T-cell (primary cell): ENCODE data around the gene LONRF3. TPM values are rescaled to one million over a fixed set of nuclear protein-coding genes. Genes with fewer than 3 reads are reported as not detected.
"Not testable (repeated sequence)": the region's sequence is repeated elsewhere in the genome, so short reads cannot be mapped to it uniquely, and the experiment has no call there.

ENCODE experiments used
- ATAC-seq, 4 experiments: fragments of 200-7000 bp in 3 of 4; fragments of 150-1000 bp in 1 of 4; cut with Tn5 transposase; replicated peaks in 1 of 4; 1 replicate in 3 of 4; 2 replicates in 1 of 4; pipeline ENCODE4 v1.10.0; 2021; ENCODE audit warnings: moderate library complexity in 3 of 4, mild to moderate bottlenecking in 2 of 4, moderate number of reproducible peaks in 1 of 4
- CTCF ChIA-PET, 2 donors: fragments of 300-600 bp; sonication (Branson Sonifier 250); formaldehyde crosslinking; loops; one replicate each; lab custom pipeline; 2022; ENCODE audit warnings: antibody characterized with exemption in 2 of 2; lab: Charles Lee
- POLR2A ChIA-PET, 2 donors: fragments of 300-600 bp; sonication (Branson Sonifier 250); formaldehyde crosslinking; loops; one replicate each; lab custom pipeline; 2022; ENCODE audit warnings: antibody characterized with exemption in 2 of 2; lab: Charles Lee
- DNase-seq, 35 experiments: peaks; one replicate each; pipeline versions ENCODE4 v3.0.0 to v3.0.0-alpha.2; 2013 to 2023
- H3K27ac ChIP-seq: one replicate; pipeline ENCODE4 v1.5.1; 2013; ENCODE audit warnings: low read length
- H3K27me3 ChIP-seq, 2 experiments: replicated peaks in 1 of 2; 1 replicate in 1 of 2; 2 replicates in 1 of 2; pipeline versions ENCODE4 v1.6.1 to v1.7.0; 2013; ENCODE audit warnings: low read length in 1 of 2, mixed read lengths in 1 of 2; ENCODE audit not compliant: control insufficient read depth in 2 of 2, insufficient read depth in 2 of 2; ENCODE audit errors: extremely low read depth in 1 of 2
- H3K36me3 ChIP-seq, 2 donors: 1 replicate in 1 of 2; 2 replicates in 1 of 2; pipeline versions ENCODE4 v1.6.1 to v1.7.0; 2013; ENCODE audit warnings: low read length in 1 of 2; ENCODE audit not compliant: control insufficient read depth in 2 of 2, insufficient read depth in 1 of 2; ENCODE audit errors: extremely low read depth in 1 of 2
- H3K4me1 ChIP-seq, 2 experiments: 1 replicate in 1 of 2; 2 replicates in 1 of 2; pipeline versions ENCODE4 v1.6.1 to v1.7.0; 2013; ENCODE audit warnings: low read length in 2 of 2, mixed read lengths in 1 of 2; ENCODE audit not compliant: insufficient read depth in 2 of 2, control insufficient read depth in 1 of 2; ENCODE audit errors: extremely low read depth in 1 of 2
- H3K4me3 ChIP-seq, 2 donors: 1 replicate in 1 of 2; 2 replicates in 1 of 2; pipeline versions ENCODE4 v1.5.1 to v1.7.0; 2013; ENCODE audit warnings: mild to moderate bottlenecking in 2 of 2, low read length in 1 of 2, moderate library complexity in 1 of 2; ENCODE audit not compliant: control insufficient read depth in 1 of 2; ENCODE audit errors: extremely low read depth in 1 of 2
- H3K9me3 ChIP-seq: 2 replicates; pipeline ENCODE4 v1.7.0; 2013
- H3K27ac Mint-ChIP-seq, 2 donors: one replicate each; pipeline ENCODE4 v1.8.0; 2020 to 2021; ENCODE audit warnings: mild to moderate bottlenecking in 2 of 2, mixed read lengths in 2 of 2
- H3K27me3 Mint-ChIP-seq, 2 donors: one replicate each; pipeline ENCODE4 v1.8.0; 2021 to 2022; ENCODE audit warnings: mixed read lengths in 2 of 2
- H3K36me3 Mint-ChIP-seq: one replicate; pipeline ENCODE4 v1.8.0; 2021; ENCODE audit warnings: mixed read lengths
- H3K4me1 Mint-ChIP-seq, 3 donors: one replicate each; pipeline ENCODE4 v1.8.0; 2020 to 2022; ENCODE audit warnings: mixed read lengths in 3 of 3, mild to moderate bottlenecking in 1 of 3
- H3K4me3 Mint-ChIP-seq, 3 donors: one replicate each; pipeline ENCODE4 v1.8.0; 2020 to 2022; ENCODE audit warnings: mild to moderate bottlenecking in 3 of 3, mixed read lengths in 3 of 3, moderate library complexity in 3 of 3
- H3K9me3 Mint-ChIP-seq, 3 donors: one replicate each; pipeline ENCODE4 v1.8.0; 2020 to 2022; ENCODE audit warnings: mixed read lengths in 3 of 3
- WGBS: methylation state at CpG from one replicate; pipeline ENCODE4 v1.1.5; 2013; ENCODE audit warnings: missing lambda C conversion rate; ENCODE audit not compliant: insufficient coverage; 5-methylcytosine and 5-hydroxymethylcytosine counted together
- total RNA-seq, 35 experiments: library from RNA in 6 of 35; stranded (reverse) in 6 of 35; fragments of 120-200 nt in 1 of 35; gene quantifications; one replicate each; pipeline versions ENCODE4 v1.2.1 to v1.2.4 and lab custom pipeline; 2013 to 2026

Gene LONRF3
- total RNA-seq, 5 donors from 2014 or later (not counting 1 experiment from before 2014, with no cell fraction given) = 3.6 to 11.7 (median 10.7) TPM

DNA sequence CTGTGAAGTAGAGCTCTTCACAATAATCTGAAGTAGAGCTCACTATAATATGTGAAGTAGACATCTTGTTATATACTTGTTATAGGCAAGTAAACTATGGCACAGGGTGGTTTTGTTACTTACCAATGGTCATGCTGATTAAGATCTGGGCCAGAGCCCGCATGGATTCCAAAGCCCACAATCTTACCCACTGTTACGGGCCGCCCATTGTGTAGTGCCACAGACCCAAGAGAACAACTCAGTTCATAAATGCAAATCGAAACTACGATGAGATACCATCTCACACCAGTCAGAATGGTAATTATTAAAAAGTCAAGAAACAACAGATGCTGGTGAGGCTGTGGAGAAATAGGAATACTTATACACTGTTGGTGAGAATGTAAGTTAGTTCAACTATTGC, 51.5 kb downstream of the LONRF3 start:
- Mint-ChIP-seq H3K27ac (no peak overlapping the region), H3K36me3 (peaks cover 2% of the 10 kb centered on the region), H3K4me1 (no peaks in the 10 kb centered on the region), H3K4me3 (no peak overlapping the region), H3K27me3 (peaks cover 0 to 13% of the 10 kb centered on the region in 2 donors), H3K9me3 (no peaks in the 10 kb centered on the region)
- no CpG with 5 or more reads among the region's 5 CpGs for WGBS
- Histone ChIP-seq H3K9me3 (no peaks in the 10 kb centered on the region), H3K36me3 (no peaks in the 10 kb centered on the region), H3K27ac (no peak overlapping the region), H3K4me3 (no peak overlapping the region), H3K27me3 (no peaks in the 10 kb centered on the region), H3K4me1 (no peaks in the 10 kb centered on the region)
- CTCF ChIA-PET = no interaction called here
- DNase-seq = no peak
- POLR2A ChIA-PET = no interaction called here
- no peak for ATAC-seq

DNA sequence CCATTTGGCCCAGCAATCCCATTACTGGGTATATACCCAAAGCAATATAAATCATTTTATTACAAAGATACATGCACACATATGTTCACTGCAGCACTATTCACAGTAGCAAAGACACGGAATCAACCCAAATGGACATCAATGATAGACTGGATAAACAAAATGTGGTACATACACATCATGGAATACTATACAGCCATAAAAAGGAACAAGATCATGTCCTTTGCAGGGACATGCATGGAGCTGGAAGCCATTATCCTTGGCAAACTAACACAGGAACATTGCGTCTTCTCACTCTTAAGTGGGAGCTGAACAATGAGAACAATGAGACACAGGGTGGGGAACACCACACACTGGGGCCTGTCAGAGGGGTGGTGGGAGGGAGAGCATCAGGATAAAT, 51.9 kb downstream of the LONRF3 start:
- H3K4me1 Mint-ChIP-seq, H3K36me3 Mint-ChIP-seq, H3K9me3 Mint-ChIP-seq, H3K36me3 ChIP-seq, DNase-seq, H3K4me3 ChIP-seq, H3K4me1 ChIP-seq, H3K9me3 ChIP-seq, H3K27me3 ChIP-seq, H3K27ac Mint-ChIP-seq, H3K27ac ChIP-seq, ATAC-seq, CTCF ChIA-PET, POLR2A ChIA-PET, H3K4me3 Mint-ChIP-seq: not testable (repeated sequence)
- WGBS = no CpG with 5 or more reads among the region's 2 CpGs
- peaks cover 0 to 13% of the 10 kb centered on the region in 2 donors for H3K27me3 Mint-ChIP-seq

DNA sequence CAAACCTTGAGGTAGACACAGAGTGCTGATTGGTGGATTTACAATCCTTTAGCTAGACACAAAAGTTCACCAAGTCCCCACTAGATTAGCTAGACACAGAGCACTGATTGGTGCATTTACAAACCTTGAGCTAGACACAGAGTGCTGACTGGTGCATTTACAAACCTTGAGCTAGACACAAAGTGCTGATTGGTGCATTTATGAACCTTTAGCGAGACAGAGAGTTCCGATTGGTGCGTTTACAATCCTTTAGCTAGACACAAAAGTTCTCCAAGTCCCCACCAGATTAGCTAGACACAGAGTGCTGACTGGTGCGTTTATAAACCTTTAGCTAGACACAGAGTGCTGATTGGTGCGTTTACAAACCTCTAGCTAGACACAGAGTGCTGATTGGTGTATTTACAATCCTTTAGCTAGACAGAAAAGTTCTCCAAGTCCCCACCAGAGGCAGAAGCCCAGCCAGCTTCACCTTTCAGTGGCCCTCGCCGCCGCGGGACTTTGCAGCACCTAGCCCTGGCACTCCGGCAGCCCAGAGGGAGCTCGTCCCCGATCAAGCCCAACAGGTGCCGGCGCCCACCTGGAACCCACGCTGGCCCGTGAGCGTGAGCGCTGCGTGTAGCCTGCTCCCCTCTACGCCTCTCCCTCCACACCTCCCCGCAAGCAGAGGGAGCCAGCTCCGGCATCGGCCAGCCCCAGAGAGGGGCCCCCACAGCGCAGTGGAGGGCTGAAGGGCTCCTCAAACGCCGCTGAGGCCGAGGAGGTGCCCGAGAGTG, 53.7 kb downstream of the LONRF3 start:
- DNase-seq, H3K4me1 ChIP-seq, H3K9me3 Mint-ChIP-seq, H3K4me1 Mint-ChIP-seq, H3K27ac ChIP-seq, H3K27ac Mint-ChIP-seq, H3K36me3 ChIP-seq, H3K36me3 Mint-ChIP-seq, H3K4me3 Mint-ChIP-seq, H3K4me3 ChIP-seq, H3K9me3 ChIP-seq, CTCF ChIA-PET, ATAC-seq, H3K27me3 ChIP-seq: not testable (repeated sequence)
- 100% methylated on average over 4 of the region's 28 CpGs for WGBS
- peaks cover 0 to 16% of the 10 kb centered on the region in 2 donors for H3K27me3 Mint-ChIP-seq
- POLR2A ChIA-PET = interaction anchor here in 1 of 2 donors (0.6 kb wide), 1 partner anchor 274 kb away, joined by 3 read pairs; no protein-coding TSS in a partner anchor

DNA sequence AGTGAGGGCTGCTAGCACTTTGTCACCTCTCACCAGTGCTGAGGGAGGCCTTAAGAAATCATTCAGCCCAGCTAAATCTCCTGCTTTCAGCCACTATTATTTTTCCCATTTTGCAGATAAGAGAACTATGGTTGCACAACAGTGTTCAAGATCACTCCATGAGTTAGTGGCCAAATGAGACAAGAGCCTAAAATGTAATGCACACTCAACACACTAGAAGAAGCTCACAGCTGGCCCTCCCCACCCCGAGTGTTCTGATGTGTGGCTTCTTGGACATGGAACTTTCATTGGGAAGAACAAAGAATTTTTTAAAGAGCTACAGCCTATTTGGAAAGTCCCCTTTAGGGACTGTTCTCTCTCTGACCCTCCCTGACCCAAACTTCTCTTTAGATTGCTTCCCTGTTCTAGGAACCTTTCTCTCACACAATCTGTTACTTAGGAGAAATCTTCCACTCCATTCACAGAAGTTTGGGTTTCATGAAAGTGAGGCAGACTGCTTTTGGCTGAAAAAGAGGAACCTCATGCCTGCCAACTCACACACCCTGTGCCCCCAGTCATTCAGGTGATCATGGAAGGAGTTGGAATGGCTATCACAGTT, 54.4 kb downstream of the LONRF3 start:
- Mint-ChIP-seq H3K27ac (no peak overlapping the region), H3K9me3 (no peaks in the 10 kb centered on the region), H3K4me3 (no peak overlapping the region), H3K27me3 (peaks cover 0 to 16% of the 10 kb centered on the region in 2 donors), H3K36me3 (no peaks in the 10 kb centered on the region), H3K4me1 (no peaks in the 10 kb centered on the region)
- H3K4me3 ChIP-seq = no peak overlapping the region
- H3K4me1 ChIP-seq = no peaks in the 10 kb centered on the region
- ChIA-PET CTCF (no interaction called here), POLR2A (interaction anchor here (0.6 kb wide), 2 partner anchors 30 to 273 kb away, joined by 3 to 8 read pairs; no protein-coding TSS in a partner anchor)
- H3K27ac ChIP-seq = no peak overlapping the region
- WGBS = no CpG with 5 or more reads among the region's 1 CpG
- H3K9me3 ChIP-seq = no peaks in the 10 kb centered on the region
- ATAC-seq (no peak), DNase-seq (no peak)
- no peaks in the 10 kb centered on the region for H3K36me3 ChIP-seq
- H3K27me3 ChIP-seq = no peaks in the 10 kb centered on the region

DNA sequence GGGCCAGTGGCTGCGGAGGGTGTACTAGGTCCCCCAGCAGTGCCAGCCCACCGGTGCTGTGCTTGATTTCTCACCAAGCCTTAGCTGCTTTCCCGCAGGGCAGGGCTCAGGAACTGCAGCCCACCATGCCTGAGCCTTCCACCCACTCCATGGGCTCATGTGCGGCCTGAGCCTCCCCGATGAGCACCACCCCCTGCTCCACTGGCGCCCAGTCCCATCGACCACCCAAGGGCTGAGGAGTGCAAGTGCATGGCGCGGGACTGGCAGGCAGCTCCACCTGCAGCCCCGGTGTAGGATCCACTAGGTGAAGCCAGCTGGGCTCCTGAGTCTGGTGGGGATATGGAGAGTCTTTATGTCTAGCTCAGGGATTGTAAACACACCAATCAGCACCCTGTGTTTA, 55.2 kb downstream of the LONRF3 start:
- POLR2A ChIA-PET, DNase-seq: not testable (repeated sequence)

DNA sequence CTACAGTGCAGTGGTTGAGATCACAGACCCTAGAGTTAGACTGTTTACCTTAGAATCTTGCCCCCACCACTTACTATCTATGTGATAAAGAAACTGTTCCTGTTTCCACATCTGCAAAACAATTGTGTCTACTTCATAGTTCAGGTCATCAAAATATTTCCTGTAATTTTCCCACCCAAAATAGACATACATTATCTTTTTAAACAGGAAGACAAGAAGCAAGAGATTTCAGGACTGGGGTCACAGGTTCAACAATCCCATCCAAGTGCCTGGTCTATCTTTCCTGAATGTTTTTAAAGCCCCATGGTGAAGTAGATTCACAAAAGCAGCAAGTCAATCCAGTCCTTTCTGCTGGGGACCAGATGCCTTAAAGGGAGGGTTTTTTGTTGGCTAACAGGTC, 56.6 kb downstream of the LONRF3 start:
- H3K27ac Mint-ChIP-seq = no peak overlapping the region
- no peak for ATAC-seq
- Histone ChIP-seq H3K4me1 (no peaks in the 10 kb centered on the region), H3K36me3 (no peaks in the 10 kb centered on the region), H3K27me3 (no peaks in the 10 kb centered on the region), H3K27ac (no peak overlapping the region), H3K9me3 (no peaks in the 10 kb centered on the region), H3K4me3 (no peak overlapping the region)
- no peaks in the 10 kb centered on the region for H3K4me1 Mint-ChIP-seq
- H3K4me3 Mint-ChIP-seq = no peak overlapping the region
- no peak for DNase-seq
- ChIA-PET POLR2A (no interaction called here), CTCF (no interaction called here)
- peaks cover 0 to 4% (median 0%) of the 10 kb centered on the region in 3 donors for H3K9me3 Mint-ChIP-seq
- H3K36me3 Mint-ChIP-seq = no peaks in the 10 kb centered on the region
- peaks cover 0 to 7% of the 10 kb centered on the region in 2 donors for H3K27me3 Mint-ChIP-seq

More for the DNA sequence above, 55.2 kb downstream of the LONRF3 start:
- H3K27me3 ChIP-seq, CTCF ChIA-PET, H3K4me3 Mint-ChIP-seq, H3K4me1 ChIP-seq, H3K27ac ChIP-seq, H3K9me3 Mint-ChIP-seq, H3K4me1 Mint-ChIP-seq, H3K36me3 Mint-ChIP-seq, H3K36me3 ChIP-seq, H3K9me3 ChIP-seq, H3K4me3 ChIP-seq, H3K27ac Mint-ChIP-seq, ATAC-seq: not testable (repeated sequence)
- 100% methylated on average over 1 of the region's 10 CpGs for WGBS
- H3K27me3 Mint-ChIP-seq = peaks cover 0 to 13% of the 10 kb centered on the region in 2 donors
